Measurements from ENCODE around the gene DUS2.

The DUS2 gene

GRCh38 chr16:68046106-68046505 lies 23.0 kb downstream of the DUS2 start:
- DNase-seq (ENCODE audit: low read depth): no peak

- no peak for DNase-seq (ENCODE audit: low read depth)
These were observed 24.9 kb downstream of the DUS2 start for GRCh38 chr16:68047987-68048386.

GRCh38 chr16:68049449-68049848 lies 26.4 kb downstream of the DUS2 start:
- DNase-seq (ENCODE audit: low read depth): no peak

- DNase-seq (ENCODE audit: low read depth): no peak
These were observed 32.3 kb downstream of the DUS2 start for GRCh38 chr16:68055395-68055794.

- DNase-seq (ENCODE audit: low read depth): no peak
These were observed 36.7 kb downstream of the DUS2 start for GRCh38 chr16:68059804-68060203.

- DNase-seq (ENCODE audit: low read depth): no peak
These were observed 38.3 kb downstream of the DUS2 start for GRCh38 chr16:68061396-68061795.

GRCh38 chr16:68062910-68063393 lies 39.9 kb downstream of the DUS2 start:
- no peak for DNase-seq (ENCODE audit: low read depth)

- peak; percentile 42 for DNase-seq (ENCODE audit: low read depth)
These were observed 41.8 kb downstream of the DUS2 start for GRCh38 chr16:68064791-68065365.

GRCh38 chr16:68065716-68066305 lies 42.7 kb downstream of the DUS2 start:
- peak; percentile 78 for DNase-seq (ENCODE audit: low read depth)

GRCh38 chr16:68066763-68067162 lies 43.7 kb downstream of the DUS2 start:
- DNase-seq (ENCODE audit: low read depth): no peak

GRCh38 chr16:68068926-68069325 lies 45.8 kb downstream of the DUS2 start:
- DNase-seq (ENCODE audit: low read depth): no peak

- DNase-seq (ENCODE audit: low read depth): no peak
These were observed 46.6 kb downstream of the DUS2 start for GRCh38 chr16:68069511-68070248.

- no peak for DNase-seq (ENCODE audit: low read depth)
These were observed 47.2 kb downstream of the DUS2 start for GRCh38 chr16:68070249-68070730.

GRCh38 chr16:68070806-68071517 lies 47.9 kb downstream of the DUS2 start:
- no peak for DNase-seq (ENCODE audit: low read depth)

- DNase-seq (ENCODE audit: low read depth): no peak
These were observed 48.4 kb downstream of the DUS2 start for GRCh38 chr16:68071518-68071901.

- no peak for DNase-seq (ENCODE audit: low read depth)
These were observed 49.1 kb downstream of the DUS2 start for GRCh38 chr16:68072038-68072695.

- DNase-seq (ENCODE audit: low read depth): no peak
These were observed 51.0 kb downstream of the DUS2 start for GRCh38 chr16:68073902-68074760.

GRCh38 chr16:68074850-68075555 lies 51.9 kb downstream of the DUS2 start:
- DNase-seq (ENCODE audit: low read depth): no peak

GRCh38 chr16:68075980-68076379 lies 52.9 kb downstream of the DUS2 start:
- no peak for DNase-seq (ENCODE audit: low read depth)

- no peak for DNase-seq (ENCODE audit: low read depth)
These were observed 53.5 kb downstream of the DUS2 start for GRCh38 chr16:68076560-68076959.
